Smooth muscle cell (in vitro differentiated cells): Measurements from ENCODE around the gene SPRR2D. TPM values are rescaled to one million over a fixed set of nuclear protein-coding genes. Genes with fewer than 3 reads are reported as not detected.

ENCODE experiments used
- DNase-seq: peaks from one replicate; lab custom pipeline; 2025; ENCODE audit not compliant: unreplicated experiment; lab: John Stamatoyannopoulos, UW
- H2AFZ ChIP-seq: fragments of 200-600 bp; sonication (generic); 2 replicates; pipeline ENCODE4 v1.6.0; 2016; ENCODE audit warnings: antibody characterized with exemption, low read depth, mild to moderate bottlenecking
- H3F3A ChIP-seq: fragments of 200-600 bp; sonication (generic); 2 replicates; pipeline ENCODE4 v1.6.0; 2017; ENCODE audit warnings: antibody characterized with exemption, low read depth
- H3K27ac ChIP-seq: fragments of 200-600 bp; sonication (generic); 2 replicates; pipeline ENCODE4 v1.5.1; 2016; ENCODE audit warnings: low read depth, mild to moderate bottlenecking
- H3K27me3 ChIP-seq: fragments of 200-600 bp; sonication (generic); 2 replicates; pipeline ENCODE4 v1.6.1; 2016; ENCODE audit warnings: low read depth, mild to moderate bottlenecking
- H3K36me3 ChIP-seq: fragments of 200-600 bp; sonication (generic); 2 replicates; pipeline ENCODE4 v1.5.1; 2016; ENCODE audit warnings: low read depth
- H3K4me1 ChIP-seq: fragments of 200-600 bp; sonication (generic); 2 replicates; pipeline ENCODE4 v1.5.1; 2016; ENCODE audit warnings: low read depth
- H3K4me2 ChIP-seq: fragments of 200-600 bp; sonication (generic); 2 replicates; pipeline ENCODE4 v1.6.0; 2016; ENCODE audit warnings: mild to moderate bottlenecking
- H3K4me3 ChIP-seq: fragments of 200-600 bp; sonication (generic); 2 replicates; pipeline ENCODE4 v1.5.1; 2016; ENCODE audit warnings: mild to moderate bottlenecking
- H3K79me2 ChIP-seq: fragments of 200-600 bp; sonication (generic); 2 replicates; pipeline ENCODE4 v1.6.0; 2016; ENCODE audit warnings: low read depth, mild to moderate bottlenecking
- H3K9ac ChIP-seq: fragments of 200-600 bp; sonication (generic); 2 replicates; pipeline ENCODE4 v1.6.0; 2016; ENCODE audit warnings: low read depth
- H3K9me3 ChIP-seq: fragments of 200-600 bp; sonication (generic); replicated peaks from 2 replicates; pipeline ENCODE4 v1.5.1; 2016; ENCODE audit warnings: low read depth
- H4K20me1 ChIP-seq: fragments of 200-600 bp; sonication (generic); 2 replicates; pipeline ENCODE4 v1.6.0; 2016; ENCODE audit warnings: low read depth
- WGBS: methylation state at CpG from one replicate; pipeline ENCODE4 v1.1.7; 2016; ENCODE audit warnings: low lambda C conversion rate; 5-methylcytosine and 5-hydroxymethylcytosine counted together
- polyA plus RNA-seq: library from polyadenylated mRNA; unstranded; fragments of >200 nt; fragmentation: Nextera tagmentation; extraction: Ambion mirVana; gene quantifications from 2 replicates; pipeline ENCODE4 v1.2.1, GENCODE V29; 2016
- total RNA-seq: library from RNA; depleted of rRNA; stranded (reverse); fragments of >200 nt; gene quantifications from 2 replicates; pipeline ENCODE4 v1.2.3, GENCODE V29; 2014
- TF ChIP-seq, protein P1 (sequence below): fragments of 200-600 bp; sonication (generic); IDR thresholded peaks from 2 replicates; pipeline ENCODE4 v1.5.1; 2017; ENCODE audit warnings: borderline replicate concordance, mild to moderate bottlenecking, antibody characterized with exemption; ENCODE audit not compliant: insufficient read depth, poor library complexity, severe bottlenecking

The SPRR2D gene
- total RNA-seq (8.8 and 12.4 TPM in 2 replicates), polyA plus RNA-seq (8.1 and 16.9 TPM in 2 replicates)

- no peak within 1 kb of the TSS for H3K4me3 ChIP-seq
- 57% methylated on average over 4 of the region's 4 CpGs for WGBS
- no peak within 1 kb of the TSS for H3K27ac ChIP-seq
- TF ChIP-seq, protein P1, sequence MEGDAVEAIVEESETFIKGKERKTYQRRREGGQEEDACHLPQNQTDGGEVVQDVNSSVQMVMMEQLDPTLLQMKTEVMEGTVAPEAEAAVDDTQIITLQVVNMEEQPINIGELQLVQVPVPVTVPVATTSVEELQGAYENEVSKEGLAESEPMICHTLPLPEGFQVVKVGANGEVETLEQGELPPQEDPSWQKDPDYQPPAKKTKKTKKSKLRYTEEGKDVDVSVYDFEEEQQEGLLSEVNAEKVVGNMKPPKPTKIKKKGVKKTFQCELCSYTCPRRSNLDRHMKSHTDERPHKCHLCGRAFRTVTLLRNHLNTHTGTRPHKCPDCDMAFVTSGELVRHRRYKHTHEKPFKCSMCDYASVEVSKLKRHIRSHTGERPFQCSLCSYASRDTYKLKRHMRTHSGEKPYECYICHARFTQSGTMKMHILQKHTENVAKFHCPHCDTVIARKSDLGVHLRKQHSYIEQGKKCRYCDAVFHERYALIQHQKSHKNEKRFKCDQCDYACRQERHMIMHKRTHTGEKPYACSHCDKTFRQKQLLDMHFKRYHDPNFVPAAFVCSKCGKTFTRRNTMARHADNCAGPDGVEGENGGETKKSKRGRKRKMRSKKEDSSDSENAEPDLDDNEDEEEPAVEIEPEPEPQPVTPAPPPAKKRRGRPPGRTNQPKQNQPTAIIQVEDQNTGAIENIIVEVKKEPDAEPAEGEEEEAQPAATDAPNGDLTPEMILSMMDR: no peak
- no peaks in the 10 kb centered on the region for H3K79me2 ChIP-seq
- H4K20me1 ChIP-seq: no peaks in the 10 kb centered on the region
- no peaks in the 10 kb centered on the region for H3F3A ChIP-seq
- no peak within 1 kb of the TSS for H2AFZ ChIP-seq
- H3K4me2 ChIP-seq: no peak within 1 kb of the TSS
- no peaks in the 10 kb centered on the region for H3K4me1 ChIP-seq
- H3K9me3 ChIP-seq: peaks cover 11% of the 10 kb centered on the region
- DNase-seq: no peak
- no peak within 1 kb of the TSS for H3K9ac ChIP-seq
- no peaks in the 10 kb centered on the region for H3K27me3 ChIP-seq
- no peaks in the 10 kb centered on the region for H3K36me3 ChIP-seq
Observed at GRCh38 chr1:153040950-153041631, at the start of gene SPRR2D. Gene SPRR2D, minus strand, starts transcription at chr1:153041120. Its CDS starts 774 bp downstream, at chr1:153040346.

DNA sequence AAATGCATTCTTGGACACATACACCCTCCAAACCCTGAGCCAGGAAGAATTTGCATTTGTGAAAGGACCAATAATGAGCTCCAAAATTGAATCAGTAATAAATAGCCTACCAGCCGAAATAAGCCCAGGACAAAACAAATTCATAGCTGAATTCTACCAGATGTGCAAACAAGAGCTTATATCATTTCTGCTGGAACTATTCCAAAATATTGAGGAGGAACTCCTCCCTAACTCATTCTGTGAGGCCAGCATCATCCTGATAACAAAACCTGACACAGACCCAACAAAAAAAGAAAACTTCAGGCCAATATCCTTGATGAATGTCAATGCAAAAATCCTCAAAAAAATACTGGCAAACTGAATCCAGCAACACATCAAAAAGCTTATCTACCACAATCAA lies 46.7 kb upstream of the SPRR2D start:
- no peak overlapping the region for H3K4me3 ChIP-seq
- no peak overlapping the region for H3K27ac ChIP-seq
- no peaks in the 10 kb centered on the region for H3F3A ChIP-seq
- no peaks in the 10 kb centered on the region for H3K36me3 ChIP-seq
- no peaks in the 10 kb centered on the region for H3K4me1 ChIP-seq
- TF ChIP-seq, protein P1: no peak
- no peaks in the 10 kb centered on the region for H3K27me3 ChIP-seq
- 87% methylated on average over 1 of the region's 1 CpG for WGBS
- no peaks in the 10 kb centered on the region for H3K79me2 ChIP-seq
- no peak for DNase-seq
- H4K20me1 ChIP-seq: no peaks in the 10 kb centered on the region
- H3K9me3 ChIP-seq: no peaks in the 10 kb centered on the region
- H2AFZ ChIP-seq: no peak overlapping the region
- H3K4me2 ChIP-seq: no peak overlapping the region
- H3K9ac ChIP-seq: no peak overlapping the region

GRCh38 chr1:153081736-153082135 lies 40.8 kb upstream of the SPRR2D start:
- H4K20me1 ChIP-seq: no peaks in the 10 kb centered on the region
- no peak overlapping the region for H2AFZ ChIP-seq
- no peak overlapping the region for H3K27ac ChIP-seq
- H3K9ac ChIP-seq: no peak overlapping the region
- H3K4me1 ChIP-seq: no peaks in the 10 kb centered on the region
- no peak overlapping the region for H3K4me3 ChIP-seq
- H3K36me3 ChIP-seq: no peaks in the 10 kb centered on the region
- H3K4me2 ChIP-seq: no peak overlapping the region
- 70% methylated on average over 3 of the region's 3 CpGs for WGBS
- no peak for DNase-seq
- TF ChIP-seq, protein P1: no peak
- no peaks in the 10 kb centered on the region for H3K27me3 ChIP-seq
- H3K9me3 ChIP-seq: no peaks in the 10 kb centered on the region
- H3F3A ChIP-seq: no peaks in the 10 kb centered on the region
- no peaks in the 10 kb centered on the region for H3K79me2 ChIP-seq
